ENCODE measurements around the gene PDZD2. TPM values are rescaled to one million over a fixed set of nuclear protein-coding genes. Genes with fewer than 3 reads are reported as not detected.

The PDZD2 gene
- total RNA-seq, 1 experiment from 2014 or later, result 0.37 TPM

GRCh38 chr5:31707329-31707728, 68.4 kb downstream of the PDZD2 start:
- H3K4me3 ChIP-seq (replicated peaks in 1 of 2; ENCODE audit: low read depth in 1 of 2, low read length in 2 of 2), result no peak overlapping the region
- DNase-seq (ENCODE audit: low read depth, low spot score), result no peak
- intact Hi-C loops (cut with micrococcal nuclease), result no loop called here
- H2AFZ ChIP-seq (ENCODE audit: low read depth, low read length, poor library complexity, severe bottlenecking), result no peak overlapping the region
- no peak overlapping the region for H3K4me2 ChIP-seq (ENCODE audit: low read length)
- ATAC-seq, result no peak
- no peaks in the 10 kb centered on the region for H3K4me1 ChIP-seq (ENCODE audit: control insufficient read depth in 1 of 2, insufficient read depth in 2 of 2, low read length in 2 of 2)
- no peaks in the 10 kb centered on the region for H3K36me3 ChIP-seq (ENCODE audit: control insufficient read depth in 1 of 2, insufficient read depth in 2 of 2, low read length in 2 of 2)
- BruUV-seq (replicated peaks), result no TSS peak
- H3K9me3 ChIP-seq (ENCODE audit: control insufficient read depth in 1 of 2, insufficient read depth in 1 of 2, low read depth in 1 of 2, low read length in 2 of 2), result no peaks in the 10 kb centered on the region
- ChIA-PET POLR2A (no interaction called here), RAD21 (ENCODE audit: low non-redundant PET in 1 of 2, low total read pairs in 2 of 2, uncharacterized antibody in 2 of 2, unreplicated experiment in 2 of 2) (no interaction called here), CTCF (no interaction called here)
- no peak overlapping the region for H3K27ac ChIP-seq (ENCODE audit: low read depth, low read length)
- H4K20me1 ChIP-seq (ENCODE audit: insufficient read depth), result no peaks in the 10 kb centered on the region
- H3K79me2 ChIP-seq (ENCODE audit: insufficient read depth, low read length), result no peaks in the 10 kb centered on the region
- no peaks in the 10 kb centered on the region for H3K9me2 ChIP-seq (ENCODE audit: insufficient read depth)
- H3K9ac ChIP-seq (ENCODE audit: low read length), result no peak overlapping the region
- TF ChIP-seq, protein P1, sequence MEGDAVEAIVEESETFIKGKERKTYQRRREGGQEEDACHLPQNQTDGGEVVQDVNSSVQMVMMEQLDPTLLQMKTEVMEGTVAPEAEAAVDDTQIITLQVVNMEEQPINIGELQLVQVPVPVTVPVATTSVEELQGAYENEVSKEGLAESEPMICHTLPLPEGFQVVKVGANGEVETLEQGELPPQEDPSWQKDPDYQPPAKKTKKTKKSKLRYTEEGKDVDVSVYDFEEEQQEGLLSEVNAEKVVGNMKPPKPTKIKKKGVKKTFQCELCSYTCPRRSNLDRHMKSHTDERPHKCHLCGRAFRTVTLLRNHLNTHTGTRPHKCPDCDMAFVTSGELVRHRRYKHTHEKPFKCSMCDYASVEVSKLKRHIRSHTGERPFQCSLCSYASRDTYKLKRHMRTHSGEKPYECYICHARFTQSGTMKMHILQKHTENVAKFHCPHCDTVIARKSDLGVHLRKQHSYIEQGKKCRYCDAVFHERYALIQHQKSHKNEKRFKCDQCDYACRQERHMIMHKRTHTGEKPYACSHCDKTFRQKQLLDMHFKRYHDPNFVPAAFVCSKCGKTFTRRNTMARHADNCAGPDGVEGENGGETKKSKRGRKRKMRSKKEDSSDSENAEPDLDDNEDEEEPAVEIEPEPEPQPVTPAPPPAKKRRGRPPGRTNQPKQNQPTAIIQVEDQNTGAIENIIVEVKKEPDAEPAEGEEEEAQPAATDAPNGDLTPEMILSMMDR (IDR thresholded peaks at IDR 0.05 in 2 of 3, conservative IDR thresholded peaks at IDR 0.05 in 1 of 3; ENCODE audit: borderline replicate concordance in 1 of 3, insufficient read depth in 1 of 3, low read depth in 2 of 3, low read length in 2 of 3), result no peak
- TF ChIP-seq SRF (IDR thresholded peaks at IDR 0.05; ENCODE audit: low read depth) (no peak), MAX (IDR thresholded peaks at IDR 0.05) (no peak), EZH2 (IDR thresholded peaks at IDR 0.05) (no peak), SIN3A (IDR thresholded peaks at IDR 0.05; ENCODE audit: low read depth) (no peak), ATF3 (IDR thresholded peaks at IDR 0.05) (no peak), EGR1 (IDR thresholded peaks at IDR 0.05; ENCODE audit: low read depth) (no peak), YY1 (IDR thresholded peaks at IDR 0.05; ENCODE audit: extremely low read depth, insufficient replicate concordance, low read depth, low read length) (no peak), CEBPB (IDR thresholded peaks at IDR 0.05; ENCODE audit: low read depth) (no peak), TCF7L2 (IDR thresholded peaks at IDR 0.05; ENCODE audit: borderline replicate concordance, extremely low read depth, insufficient read depth, insufficient read length) (no peak), POLR2AphosphoS5 (IDR thresholded peaks at IDR 0.05; ENCODE audit: low read depth, low read length) (no peak), EZH2phosphoT487 (IDR thresholded peaks at IDR 0.05; ENCODE audit: borderline replicate concordance) (no peak), SP1 (IDR thresholded peaks at IDR 0.05; ENCODE audit: low read depth) (no peak), FOSL1 (IDR thresholded peaks at IDR 0.05; ENCODE audit: low read depth) (no peak), POLR2A (IDR thresholded peaks at IDR 0.05; ENCODE audit: borderline replicate concordance, extremely low read depth, insufficient read depth, insufficient read length) (no peak)
- TF ChIP-seq, protein P2, sequence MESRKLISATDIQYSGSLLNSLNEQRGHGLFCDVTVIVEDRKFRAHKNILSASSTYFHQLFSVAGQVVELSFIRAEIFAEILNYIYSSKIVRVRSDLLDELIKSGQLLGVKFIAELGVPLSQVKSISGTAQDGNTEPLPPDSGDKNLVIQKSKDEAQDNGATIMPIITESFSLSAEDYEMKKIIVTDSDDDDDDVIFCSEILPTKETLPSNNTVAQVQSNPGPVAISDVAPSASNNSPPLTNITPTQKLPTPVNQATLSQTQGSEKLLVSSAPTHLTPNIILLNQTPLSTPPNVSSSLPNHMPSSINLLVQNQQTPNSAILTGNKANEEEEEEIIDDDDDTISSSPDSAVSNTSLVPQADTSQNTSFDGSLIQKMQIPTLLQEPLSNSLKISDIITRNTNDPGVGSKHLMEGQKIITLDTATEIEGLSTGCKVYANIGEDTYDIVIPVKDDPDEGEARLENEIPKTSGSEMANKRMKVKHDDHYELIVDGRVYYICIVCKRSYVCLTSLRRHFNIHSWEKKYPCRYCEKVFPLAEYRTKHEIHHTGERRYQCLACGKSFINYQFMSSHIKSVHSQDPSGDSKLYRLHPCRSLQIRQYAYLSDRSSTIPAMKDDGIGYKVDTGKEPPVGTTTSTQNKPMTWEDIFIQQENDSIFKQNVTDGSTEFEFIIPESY (IDR thresholded peaks at IDR 0.05; ENCODE audit: extremely low read depth, insufficient replicate concordance, low read length), result no peak
- TF ChIP-seq, protein P3, sequence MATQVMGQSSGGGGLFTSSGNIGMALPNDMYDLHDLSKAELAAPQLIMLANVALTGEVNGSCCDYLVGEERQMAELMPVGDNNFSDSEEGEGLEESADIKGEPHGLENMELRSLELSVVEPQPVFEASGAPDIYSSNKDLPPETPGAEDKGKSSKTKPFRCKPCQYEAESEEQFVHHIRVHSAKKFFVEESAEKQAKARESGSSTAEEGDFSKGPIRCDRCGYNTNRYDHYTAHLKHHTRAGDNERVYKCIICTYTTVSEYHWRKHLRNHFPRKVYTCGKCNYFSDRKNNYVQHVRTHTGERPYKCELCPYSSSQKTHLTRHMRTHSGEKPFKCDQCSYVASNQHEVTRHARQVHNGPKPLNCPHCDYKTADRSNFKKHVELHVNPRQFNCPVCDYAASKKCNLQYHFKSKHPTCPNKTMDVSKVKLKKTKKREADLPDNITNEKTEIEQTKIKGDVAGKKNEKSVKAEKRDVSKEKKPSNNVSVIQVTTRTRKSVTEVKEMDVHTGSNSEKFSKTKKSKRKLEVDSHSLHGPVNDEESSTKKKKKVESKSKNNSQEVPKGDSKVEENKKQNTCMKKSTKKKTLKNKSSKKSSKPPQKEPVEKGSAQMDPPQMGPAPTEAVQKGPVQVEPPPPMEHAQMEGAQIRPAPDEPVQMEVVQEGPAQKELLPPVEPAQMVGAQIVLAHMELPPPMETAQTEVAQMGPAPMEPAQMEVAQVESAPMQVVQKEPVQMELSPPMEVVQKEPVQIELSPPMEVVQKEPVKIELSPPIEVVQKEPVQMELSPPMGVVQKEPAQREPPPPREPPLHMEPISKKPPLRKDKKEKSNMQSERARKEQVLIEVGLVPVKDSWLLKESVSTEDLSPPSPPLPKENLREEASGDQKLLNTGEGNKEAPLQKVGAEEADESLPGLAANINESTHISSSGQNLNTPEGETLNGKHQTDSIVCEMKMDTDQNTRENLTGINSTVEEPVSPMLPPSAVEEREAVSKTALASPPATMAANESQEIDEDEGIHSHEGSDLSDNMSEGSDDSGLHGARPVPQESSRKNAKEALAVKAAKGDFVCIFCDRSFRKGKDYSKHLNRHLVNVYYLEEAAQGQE (IDR thresholded peaks at IDR 0.05; ENCODE audit: low read depth), result no peak
- H3K27me3 ChIP-seq (ENCODE audit: insufficient read depth, low read length), result no peaks in the 10 kb centered on the region
